ENCODE data around the gene UBE3B.
A peak's percentile ranks its signal among the peaks of the same experiment; 100 is the strongest.
"Not testable (repeated sequence)": the region's sequence is repeated elsewhere in the genome, so short reads cannot be mapped to it uniquely, and the experiment has no call there.

The UBE3B gene

DNA sequence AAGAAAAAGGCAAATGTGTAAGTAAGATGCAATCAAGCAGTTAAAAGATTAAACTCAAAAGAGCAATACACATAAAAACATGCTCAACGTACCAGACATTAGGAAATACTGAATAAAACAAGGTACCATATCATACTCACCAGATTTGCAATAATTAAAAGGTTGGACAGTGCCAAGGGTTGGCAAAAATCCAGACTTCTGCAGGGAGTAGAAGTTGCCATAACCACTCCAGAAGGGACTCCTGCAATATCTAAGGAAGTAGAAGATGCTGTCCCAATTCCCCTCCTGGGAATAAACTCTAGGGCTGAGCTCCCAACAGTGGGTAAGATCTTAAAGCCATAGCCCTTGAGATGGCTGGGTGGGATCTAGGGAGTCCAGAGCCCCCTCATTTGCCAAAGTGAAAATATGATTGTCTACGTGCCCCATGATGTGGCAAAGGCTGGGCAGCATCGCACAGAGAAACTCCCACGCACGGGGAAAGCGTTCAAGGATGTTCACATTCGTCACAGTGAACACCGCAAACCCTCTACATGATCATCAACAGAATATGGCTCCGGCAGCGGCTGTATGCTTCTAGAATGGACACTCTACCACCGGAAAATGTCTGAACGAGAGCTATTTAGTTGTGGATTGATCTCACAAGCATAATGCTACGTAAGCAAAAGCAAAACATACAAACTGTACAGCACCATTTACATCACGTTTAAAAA lies 12.6 kb upstream of the UBE3B start:
- Histone ChIP-seq H3K4me1 (ENCODE audit: control insufficient read depth, insufficient read depth, low read length) (peaks cover 43% of the 10 kb centered on the region), H3K9ac (ENCODE audit: low read length) (no peak overlapping the region), H3K36me3 (ENCODE audit: control insufficient read depth, insufficient read depth, low read length) (peaks cover 7% of the 10 kb centered on the region), H3K27me3 (ENCODE audit: control insufficient read depth, insufficient read depth, low read length) (no peaks in the 10 kb centered on the region), H3K9me3 (ENCODE audit: control insufficient read depth, low read length) (no peaks in the 10 kb centered on the region), H3K4me3 (ENCODE audit: low read length) (no peak overlapping the region)

- peaks cover 29% of the 10 kb centered on the region for H3K4me1 ChIP-seq (ENCODE audit: control insufficient read depth, insufficient read depth, low read length)
- no peaks in the 10 kb centered on the region for H3K9me3 ChIP-seq (ENCODE audit: control insufficient read depth, low read length)
- no peak overlapping the region for H3K9ac ChIP-seq (ENCODE audit: low read length)
- H3K36me3 ChIP-seq (ENCODE audit: control insufficient read depth, insufficient read depth, low read length), result no peaks in the 10 kb centered on the region
- H3K27me3 ChIP-seq (ENCODE audit: control insufficient read depth, insufficient read depth, low read length), result no peaks in the 10 kb centered on the region
- H3K4me3 ChIP-seq (ENCODE audit: low read length), result no peak overlapping the region
Measured at GRCh38 chr12:109466305-109466704, 11.1 kb upstream of the UBE3B start.

DNA sequence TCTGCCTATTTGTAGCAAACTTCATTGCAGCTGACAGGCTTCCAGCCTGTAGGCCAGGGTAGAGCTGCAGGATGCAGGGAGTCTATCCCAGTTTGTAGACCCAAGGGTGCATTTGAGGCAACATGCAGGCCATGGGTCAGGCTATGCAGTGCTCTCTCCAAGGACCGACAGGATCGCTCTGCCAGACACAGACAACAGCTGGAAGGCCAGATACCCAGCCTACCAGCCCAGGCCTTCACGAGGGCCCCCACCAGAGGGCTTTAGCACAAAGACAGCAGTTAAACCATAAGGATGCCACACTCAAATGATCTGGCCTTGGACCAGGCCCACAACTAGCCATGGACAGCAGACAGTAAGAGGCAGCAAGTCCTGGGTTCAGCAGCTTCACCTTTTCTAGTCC lies 10.6 kb upstream of the UBE3B start:
- H3K4me1 ChIP-seq (ENCODE audit: control insufficient read depth, insufficient read depth, low read length), result peaks cover 23% of the 10 kb centered on the region
- no peaks in the 10 kb centered on the region for H3K36me3 ChIP-seq (ENCODE audit: control insufficient read depth, insufficient read depth, low read length)
- no peak overlapping the region for H3K9ac ChIP-seq (ENCODE audit: low read length)
- no peak overlapping the region for H3K4me3 ChIP-seq (ENCODE audit: low read length)
- H3K9me3 ChIP-seq (ENCODE audit: control insufficient read depth, low read length), result no peaks in the 10 kb centered on the region
- H3K27me3 ChIP-seq (ENCODE audit: control insufficient read depth, insufficient read depth, low read length), result no peaks in the 10 kb centered on the region

DNA sequence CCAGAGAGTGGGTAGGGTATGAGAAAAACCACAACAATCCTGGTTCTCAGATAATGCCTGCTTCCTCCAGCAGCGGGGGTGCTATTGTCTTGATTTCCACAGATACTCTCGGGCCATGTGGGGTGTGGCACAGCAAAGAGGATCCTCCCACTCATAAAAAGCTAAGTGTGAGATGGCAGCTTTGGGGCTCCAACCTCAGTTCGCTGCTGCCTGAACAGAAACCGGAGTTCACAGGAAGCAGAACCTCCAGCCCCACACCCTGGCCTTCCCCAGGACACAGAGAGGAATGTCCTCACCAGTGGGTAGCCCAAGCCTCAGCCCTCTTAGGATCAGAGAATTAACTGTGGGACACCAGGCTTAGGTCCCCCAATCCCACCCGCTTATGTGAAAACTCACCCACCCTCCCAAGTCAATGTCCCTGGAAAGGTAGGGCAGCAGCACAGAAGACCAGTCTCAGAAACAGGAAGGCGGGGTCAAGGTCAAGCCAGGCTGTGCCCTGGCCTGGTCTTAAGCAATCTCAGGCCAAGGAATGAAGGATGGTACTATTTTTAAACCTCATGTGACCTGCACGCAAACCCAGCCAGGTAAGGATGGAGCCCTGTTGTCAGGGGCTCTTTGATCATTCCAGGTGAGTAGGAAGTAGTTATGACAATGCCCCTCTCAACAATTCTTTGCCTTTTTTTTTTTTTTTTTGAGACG lies 9.3 kb upstream of the UBE3B start:
- H3K4me1 ChIP-seq (ENCODE audit: control insufficient read depth, insufficient read depth, low read length), result peaks cover 11% of the 10 kb centered on the region
- no peaks in the 10 kb centered on the region for H3K36me3 ChIP-seq (ENCODE audit: control insufficient read depth, insufficient read depth, low read length)
- no peaks in the 10 kb centered on the region for H3K27me3 ChIP-seq (ENCODE audit: control insufficient read depth, insufficient read depth, low read length)
- H3K4me3 ChIP-seq (ENCODE audit: low read length), result no peak overlapping the region
- H3K9ac ChIP-seq (ENCODE audit: low read length), result no peak overlapping the region
- H3K9me3 ChIP-seq (ENCODE audit: control insufficient read depth, low read length), result no peaks in the 10 kb centered on the region

DNA sequence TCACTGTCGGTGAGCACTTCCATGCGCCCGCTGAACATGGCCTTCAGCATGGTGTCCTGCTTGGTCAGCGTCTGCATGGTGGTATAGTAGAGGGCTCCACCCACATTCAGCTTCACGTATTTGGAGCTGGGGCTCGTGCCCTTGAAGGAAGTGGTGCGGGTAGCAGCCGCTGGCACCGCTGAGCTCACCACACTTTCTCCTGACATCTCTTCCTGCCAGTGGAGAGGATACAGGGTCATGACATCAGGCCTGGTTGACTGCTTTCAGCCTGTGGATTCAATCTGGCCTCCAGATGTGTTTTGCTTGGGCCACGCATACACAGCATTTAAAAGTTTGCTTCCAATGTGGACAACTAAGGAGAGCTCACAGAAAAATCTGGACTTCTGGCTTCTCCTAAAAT lies 7.9 kb upstream of the UBE3B start:
- no peaks in the 10 kb centered on the region for H3K27me3 ChIP-seq (ENCODE audit: control insufficient read depth, insufficient read depth, low read length)
- H3K9me3 ChIP-seq (ENCODE audit: control insufficient read depth, low read length), result no peaks in the 10 kb centered on the region
- H3K36me3 ChIP-seq (ENCODE audit: control insufficient read depth, insufficient read depth, low read length), result no peaks in the 10 kb centered on the region
- H3K9ac ChIP-seq (ENCODE audit: low read length), result no peak overlapping the region
- no peak overlapping the region for H3K4me3 ChIP-seq (ENCODE audit: low read length)
- H3K4me1 ChIP-seq (ENCODE audit: control insufficient read depth, insufficient read depth, low read length), result no peaks in the 10 kb centered on the region

GRCh38 chr12:109473006-109473405 lies 4.4 kb upstream of the UBE3B start:
- H3K4me3 ChIP-seq (ENCODE audit: low read length), result no peak overlapping the region
- H3K4me1 ChIP-seq (ENCODE audit: control insufficient read depth, insufficient read depth, low read length), result peaks cover 8% of the 10 kb centered on the region
- no peaks in the 10 kb centered on the region for H3K9me3 ChIP-seq (ENCODE audit: control insufficient read depth, low read length)
- no peaks in the 10 kb centered on the region for H3K36me3 ChIP-seq (ENCODE audit: control insufficient read depth, insufficient read depth, low read length)
- H3K27me3 ChIP-seq (ENCODE audit: control insufficient read depth, insufficient read depth, low read length), result no peaks in the 10 kb centered on the region
- no peak overlapping the region for H3K9ac ChIP-seq (ENCODE audit: low read length)

DNA sequence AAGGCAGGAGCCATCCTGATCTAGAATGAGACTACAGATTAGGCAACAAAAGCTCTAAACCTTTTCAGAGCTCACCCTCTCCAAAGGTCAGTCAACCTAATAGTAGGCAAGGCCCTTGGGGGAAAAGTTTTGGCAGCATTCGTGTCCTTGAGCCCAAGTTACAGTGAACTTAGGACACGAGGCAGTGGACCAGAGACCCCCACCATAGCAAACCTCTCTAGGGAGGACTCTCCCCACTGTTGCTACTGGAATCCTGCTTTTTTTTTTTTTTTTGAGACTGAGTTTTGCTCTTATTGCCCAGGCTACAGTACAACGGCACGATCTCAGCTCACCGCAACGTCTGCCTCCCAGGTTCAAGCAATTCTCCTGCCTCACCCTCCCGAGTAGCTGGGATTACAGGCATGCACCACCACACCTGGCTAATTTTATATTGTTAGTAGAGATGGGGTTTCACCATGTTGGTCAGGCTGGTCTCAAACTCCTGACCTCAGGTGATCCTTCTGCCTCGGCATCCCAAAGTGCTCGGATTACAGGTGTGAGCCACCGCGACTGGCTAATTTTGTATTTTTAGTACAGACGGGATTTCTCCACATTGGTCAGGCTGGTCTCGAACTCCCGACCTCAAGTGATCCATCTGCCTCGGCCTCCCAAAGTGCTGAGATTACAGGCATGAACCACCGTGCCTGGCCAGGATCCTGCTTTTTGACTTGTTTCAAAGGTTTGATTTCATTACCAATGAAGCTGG lies 3.7 kb upstream of the UBE3B start:
- H3K36me3 ChIP-seq (ENCODE audit: control insufficient read depth, insufficient read depth, low read length); H3K27me3 ChIP-seq (ENCODE audit: control insufficient read depth, insufficient read depth, low read length); H3K4me1 ChIP-seq (ENCODE audit: control insufficient read depth, insufficient read depth, low read length); H3K9ac ChIP-seq (ENCODE audit: low read length); H3K4me3 ChIP-seq (ENCODE audit: low read length); H3K9me3 ChIP-seq (ENCODE audit: control insufficient read depth, low read length): not testable (repeated sequence)

DNA sequence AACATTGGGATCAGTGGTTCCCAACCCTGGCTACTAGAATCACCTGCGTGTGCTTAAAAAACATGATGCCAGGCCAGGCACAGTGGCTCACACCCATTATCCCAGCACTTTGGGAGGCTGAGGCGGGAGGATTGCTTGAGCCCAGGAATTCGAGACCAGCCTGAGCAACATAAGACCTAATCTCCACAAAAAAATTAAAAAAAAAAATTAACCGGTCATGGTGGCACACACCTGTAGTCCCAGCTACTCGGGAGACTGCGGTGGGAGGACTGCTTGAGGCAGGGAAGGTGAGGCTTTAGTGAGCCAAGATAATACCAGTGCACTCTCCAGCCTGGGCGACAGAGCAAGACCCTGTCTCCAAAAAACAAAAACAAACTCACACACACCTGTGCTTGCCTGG lies 2.3 kb upstream of the UBE3B start:
- H3K4me3 ChIP-seq (ENCODE audit: low read length), result no peak overlapping the region
- no peaks in the 10 kb centered on the region for H3K36me3 ChIP-seq (ENCODE audit: control insufficient read depth, insufficient read depth, low read length)
- no peak overlapping the region for H3K9ac ChIP-seq (ENCODE audit: low read length)
- H3K9me3 ChIP-seq (ENCODE audit: control insufficient read depth, low read length), result no peaks in the 10 kb centered on the region
- peaks cover 8% of the 10 kb centered on the region for H3K4me1 ChIP-seq (ENCODE audit: control insufficient read depth, insufficient read depth, low read length)
- no peaks in the 10 kb centered on the region for H3K27me3 ChIP-seq (ENCODE audit: control insufficient read depth, insufficient read depth, low read length)

DNA sequence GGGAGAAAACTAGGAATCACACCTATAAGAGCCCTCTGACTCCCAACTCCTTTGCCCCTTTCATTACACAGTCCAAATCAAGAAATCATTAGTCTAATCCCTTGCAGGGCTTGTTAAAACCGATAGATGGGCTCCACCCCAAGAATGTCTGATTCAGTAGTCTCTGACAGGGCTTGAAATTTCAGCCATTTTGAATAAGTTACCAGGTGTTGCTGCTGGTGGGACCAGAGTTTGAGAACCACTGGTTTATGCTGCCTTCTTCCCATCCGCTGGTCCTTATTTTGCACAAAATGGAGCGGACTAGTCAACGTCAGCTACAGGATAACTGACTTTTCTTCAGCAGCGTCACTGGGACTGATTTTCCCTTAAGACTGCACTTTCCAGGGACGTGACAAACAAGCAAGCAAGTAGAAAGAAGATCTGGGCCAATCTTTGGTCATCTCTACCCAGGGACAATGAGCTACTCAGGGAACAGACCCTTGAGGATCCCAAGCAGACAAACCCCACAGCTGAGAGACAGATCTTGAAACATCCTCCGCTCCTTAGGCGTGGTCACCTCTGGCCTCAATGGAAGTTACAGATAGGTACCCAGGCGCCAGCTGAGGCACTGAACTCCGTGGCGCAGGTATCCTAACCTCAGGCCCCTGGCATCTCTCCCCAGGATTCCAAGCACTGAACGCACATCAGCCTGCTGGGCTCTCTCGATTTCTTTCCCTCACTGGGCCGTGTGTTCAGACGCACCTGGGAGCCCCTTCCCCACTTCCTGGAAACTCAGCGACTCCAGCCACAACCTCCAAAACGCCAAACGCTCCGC lies 1.2 kb upstream of the UBE3B start:
- Histone ChIP-seq H3K4me1 (ENCODE audit: control insufficient read depth, insufficient read depth, low read length) (peaks cover 8% of the 10 kb centered on the region), H3K4me3 (ENCODE audit: low read length) (peak overlapping the region; percentile 71)

GRCh38 chr12:109476807-109477184 lies 638 bp upstream of the UBE3B start:
- peaks cover 8% of the 10 kb centered on the region for H3K4me1 ChIP-seq (ENCODE audit: control insufficient read depth, insufficient read depth, low read length)
- H3K36me3 ChIP-seq (ENCODE audit: control insufficient read depth, insufficient read depth, low read length), result no peaks in the 10 kb centered on the region
- H3K9ac ChIP-seq (ENCODE audit: low read length), result peak overlapping the region; percentile 89
- H3K4me3 ChIP-seq (ENCODE audit: low read length), result peak overlapping the region; percentile 71
- no peaks in the 10 kb centered on the region for H3K9me3 ChIP-seq (ENCODE audit: control insufficient read depth, low read length)
- no peaks in the 10 kb centered on the region for H3K27me3 ChIP-seq (ENCODE audit: control insufficient read depth, insufficient read depth, low read length)

More for the DNA sequence above, 1.2 kb upstream of the UBE3B start:
- Histone ChIP-seq H3K36me3 (ENCODE audit: control insufficient read depth, insufficient read depth, low read length) (no peaks in the 10 kb centered on the region), H3K9ac (ENCODE audit: low read length) (peak overlapping the region; percentile 89), H3K27me3 (ENCODE audit: control insufficient read depth, insufficient read depth, low read length) (no peaks in the 10 kb centered on the region), H3K9me3 (ENCODE audit: control insufficient read depth, low read length) (no peaks in the 10 kb centered on the region)

DNA sequence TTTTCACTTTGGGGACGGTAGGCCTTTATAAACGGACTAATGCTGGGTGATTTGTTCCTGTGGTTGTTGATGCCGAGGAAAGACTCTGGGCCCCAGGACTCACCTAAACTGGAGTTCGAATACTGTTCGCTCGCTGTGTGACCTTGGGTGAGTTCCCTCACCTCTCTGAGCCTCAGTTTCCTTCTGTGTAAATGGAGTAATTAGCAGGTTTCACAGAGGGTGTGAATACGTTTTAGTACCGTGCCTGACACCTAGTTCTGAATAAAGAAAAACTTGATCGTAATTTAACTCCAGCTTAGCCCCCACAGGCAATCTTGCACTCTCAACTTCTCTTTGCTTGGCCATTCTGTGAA lies 505 bp downstream of the UBE3B start:
- Histone ChIP-seq H3K27me3 (ENCODE audit: control insufficient read depth, insufficient read depth, low read length) (no peaks in the 10 kb centered on the region), H3K9me3 (ENCODE audit: control insufficient read depth, low read length) (no peaks in the 10 kb centered on the region), H3K36me3 (ENCODE audit: control insufficient read depth, insufficient read depth, low read length) (no peaks in the 10 kb centered on the region), H3K9ac (ENCODE audit: low read length) (peak overlapping the region; percentile 89), H3K4me1 (ENCODE audit: control insufficient read depth, insufficient read depth, low read length) (peaks cover 8% of the 10 kb centered on the region), H3K4me3 (ENCODE audit: low read length) (peak overlapping the region; percentile 71)

GRCh38 chr12:109479761-109480160 lies 2.3 kb downstream of the UBE3B start:
- Histone ChIP-seq H3K27me3 (ENCODE audit: control insufficient read depth, insufficient read depth, low read length) (no peaks in the 10 kb centered on the region), H3K4me1 (ENCODE audit: control insufficient read depth, insufficient read depth, low read length) (peaks cover 8% of the 10 kb centered on the region), H3K9me3 (ENCODE audit: control insufficient read depth, low read length) (no peaks in the 10 kb centered on the region), H3K36me3 (ENCODE audit: control insufficient read depth, insufficient read depth, low read length) (peaks cover 7% of the 10 kb centered on the region), H3K4me3 (ENCODE audit: low read length) (no peak overlapping the region), H3K9ac (ENCODE audit: low read length) (no peak overlapping the region)
